Right lobe of liver (tissue), 4 donors: ENCODE data around the gene GRIN2A.

Experiments used
- CTCF ChIP-seq, 4 donors: fragments of 200-600 bp in 3 of 4; fragments of 450-650 bp in 1 of 4; IDR thresholded peaks; one replicate each; pipeline versions ENCODE4 v1.5.1 to v1.8.0; 2016 to 2022; ENCODE audit warnings: antibody characterized with exemption in 4 of 4, mild to moderate bottlenecking in 2 of 4
- POLR2A ChIP-seq: fragments of 450-650 bp; IDR thresholded peaks from one replicate; pipeline ENCODE4 v1.6.1; 2017; ENCODE audit warnings: antibody characterized with exemption, mild to moderate bottlenecking
- donor health status: DM: no; HTN: no; CAD: no.
- donor health status: DM: no; HTN: no; CAD: no.
- donor health status: DM: no; HTN: yes; CAD: no.

- TF ChIP-seq CTCF (IDR thresholded peaks at IDR 0.05) (no peak), POLR2A (no peak)
Measured at GRCh38 chr16:10013364-10013763, 168.9 kb downstream of the GRIN2A start.
